IPS-18a (cell line): ENCODE data around the gene FSTL4.

ENCODE experiments used
- H3K27ac ChIP-seq: one replicate; pipeline ENCODE4 v1.5.1; 2013; ENCODE audit warnings: low read length
- H3K27me3 ChIP-seq: one replicate; pipeline ENCODE4 v1.6.1; 2013; ENCODE audit warnings: mild to moderate bottlenecking, low read length; ENCODE audit not compliant: control insufficient read depth, insufficient read depth
- H3K36me3 ChIP-seq: one replicate; pipeline ENCODE4 v1.6.1; 2013; ENCODE audit warnings: low read depth, low read length; ENCODE audit not compliant: control insufficient read depth
- H3K4me1 ChIP-seq: one replicate; pipeline ENCODE4 v1.6.1; 2013; ENCODE audit warnings: low read depth, low read length; ENCODE audit not compliant: control insufficient read depth
- H3K4me3 ChIP-seq: one replicate; pipeline ENCODE4 v1.5.1; 2013; ENCODE audit warnings: low read length
- H3K9ac ChIP-seq: one replicate; pipeline ENCODE4 v1.6.1; 2013; ENCODE audit warnings: mild to moderate bottlenecking, low read length, moderate library complexity
- H3K9me3 ChIP-seq: one replicate; pipeline ENCODE4 v1.6.1; 2013; ENCODE audit warnings: low read depth, low read length; ENCODE audit not compliant: control insufficient read depth

The FSTL4 gene

GRCh38 chr5:133612249-133612860 lies at the start of gene FSTL4:
Gene FSTL4 (minus strand): TSS chr5:133612541.
- peak within 1 kb of the TSS; percentile 59 for H3K4me3 ChIP-seq
- H3K27ac ChIP-seq, result no peak within 1 kb of the TSS
- no peak within 1 kb of the TSS for H3K9ac ChIP-seq

DNA sequence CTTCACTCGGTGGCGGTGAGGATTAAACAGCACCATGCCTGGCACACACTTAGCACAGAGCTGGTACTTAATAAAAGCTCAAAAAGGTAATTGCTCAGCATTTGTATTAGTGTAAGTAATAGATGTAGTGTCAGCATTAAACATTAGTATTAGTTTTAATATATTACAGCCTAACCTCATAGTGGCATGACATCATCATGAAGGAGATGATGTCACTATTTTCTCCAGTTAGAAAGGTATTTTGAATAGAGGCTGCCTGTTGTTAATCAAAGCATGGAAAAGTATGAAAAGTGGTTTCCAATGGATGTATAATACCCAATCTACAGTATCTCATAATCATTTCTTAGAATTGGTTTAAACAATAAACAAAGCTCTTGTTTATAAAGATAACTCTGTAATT lies 49.0 kb upstream of the FSTL4 start:
- no peaks in the 10 kb centered on the region for H3K27me3 ChIP-seq
- no peak overlapping the region for H3K27ac ChIP-seq
- no peaks in the 10 kb centered on the region for H3K4me1 ChIP-seq
- H3K9me3 ChIP-seq, result no peaks in the 10 kb centered on the region
- H3K9ac ChIP-seq, result no peak overlapping the region
- no peaks in the 10 kb centered on the region for H3K36me3 ChIP-seq
- H3K4me3 ChIP-seq, result no peak overlapping the region

More at GRCh38 chr5:133612249-133612860, at the start of gene FSTL4:
- peaks cover 8% of the 10 kb centered on the region for H3K4me1 ChIP-seq
- H3K27me3 ChIP-seq, result peaks cover 70% of the 10 kb centered on the region
- no peaks in the 10 kb centered on the region for H3K36me3 ChIP-seq
- H3K9me3 ChIP-seq, result no peaks in the 10 kb centered on the region

DNA sequence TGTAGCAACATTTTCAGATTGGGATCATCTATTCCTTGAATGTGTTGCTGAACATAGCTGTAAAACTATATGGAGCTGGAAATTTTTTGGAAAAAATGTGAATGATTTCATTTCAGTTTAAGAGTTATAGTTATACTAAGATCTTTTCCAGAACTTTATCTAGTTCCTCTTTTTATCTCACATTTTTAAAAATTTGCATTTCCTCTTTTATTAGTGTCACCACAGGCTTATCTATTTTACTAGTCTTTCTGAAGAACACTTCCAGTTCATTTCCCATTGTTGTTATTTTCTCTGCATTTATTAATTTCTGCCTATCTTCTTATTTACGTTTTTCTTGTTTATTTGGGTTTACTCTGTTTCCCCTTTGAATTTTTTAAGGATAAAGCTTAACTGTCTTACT lies 46.0 kb upstream of the FSTL4 start:
- no peaks in the 10 kb centered on the region for H3K9me3 ChIP-seq
- H3K4me3 ChIP-seq, result no peak overlapping the region
- H3K4me1 ChIP-seq, result no peaks in the 10 kb centered on the region
- H3K9ac ChIP-seq, result no peak overlapping the region
- no peak overlapping the region for H3K27ac ChIP-seq
- H3K27me3 ChIP-seq, result no peaks in the 10 kb centered on the region
- no peaks in the 10 kb centered on the region for H3K36me3 ChIP-seq

- Histone ChIP-seq H3K9me3 (no peaks in the 10 kb centered on the region), H3K4me3 (no peak overlapping the region), H3K36me3 (no peaks in the 10 kb centered on the region), H3K27me3 (no peaks in the 10 kb centered on the region), H3K9ac (no peak overlapping the region), H3K27ac (no peak overlapping the region), H3K4me1 (no peaks in the 10 kb centered on the region)
These were observed 44.7 kb upstream of the FSTL4 start for GRCh38 chr5:133657036-133657435.

- Histone ChIP-seq H3K4me3 (no peak overlapping the region), H3K27ac (no peak overlapping the region), H3K4me1 (no peaks in the 10 kb centered on the region), H3K9ac (no peak overlapping the region), H3K36me3 (no peaks in the 10 kb centered on the region), H3K27me3 (no peaks in the 10 kb centered on the region), H3K9me3 (no peaks in the 10 kb centered on the region)
These were observed 43.6 kb upstream of the FSTL4 start for GRCh38 chr5:133655966-133656365.

GRCh38 chr5:133653760-133654049 lies 41.4 kb upstream of the FSTL4 start:
- H3K4me1 ChIP-seq, result no peaks in the 10 kb centered on the region
- H3K9ac ChIP-seq, result no peak overlapping the region
- H3K9me3 ChIP-seq, result no peaks in the 10 kb centered on the region
- no peak overlapping the region for H3K4me3 ChIP-seq
- H3K27me3 ChIP-seq, result no peaks in the 10 kb centered on the region
- no peak overlapping the region for H3K27ac ChIP-seq
- no peaks in the 10 kb centered on the region for H3K36me3 ChIP-seq

GRCh38 chr5:133652951-133653759 lies 40.8 kb upstream of the FSTL4 start:
- Histone ChIP-seq H3K9me3 (no peaks in the 10 kb centered on the region), H3K4me3 (no peak overlapping the region), H3K4me1 (no peaks in the 10 kb centered on the region), H3K27me3 (no peaks in the 10 kb centered on the region), H3K27ac (no peak overlapping the region), H3K9ac (no peak overlapping the region), H3K36me3 (no peaks in the 10 kb centered on the region)

- Histone ChIP-seq H3K27me3 (no peaks in the 10 kb centered on the region), H3K4me1 (no peaks in the 10 kb centered on the region), H3K36me3 (no peaks in the 10 kb centered on the region), H3K9me3 (no peaks in the 10 kb centered on the region), H3K4me3 (no peak overlapping the region), H3K9ac (no peak overlapping the region), H3K27ac (no peak overlapping the region)
These were observed 31.9 kb upstream of the FSTL4 start for GRCh38 chr5:133644000-133644865.

DNA sequence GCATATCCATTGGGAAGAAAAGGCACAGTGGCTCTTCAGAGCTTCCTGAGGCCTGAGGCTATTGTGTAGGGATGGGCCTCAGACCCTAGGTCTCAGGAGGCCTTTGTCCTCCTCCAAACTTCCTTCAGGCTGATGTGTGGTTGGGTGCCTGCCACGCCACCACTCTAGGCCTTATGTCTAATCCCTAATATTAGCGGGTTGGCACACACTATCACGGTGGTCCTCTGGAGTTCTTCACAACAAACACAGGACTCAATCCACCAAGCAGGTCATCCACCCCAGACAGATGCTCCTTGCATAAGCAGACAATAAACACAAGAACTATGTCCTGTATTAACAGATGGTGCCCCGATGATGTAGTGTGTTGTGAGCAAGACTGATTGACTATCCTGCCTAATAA lies 31.0 kb upstream of the FSTL4 start:
- Histone ChIP-seq H3K27me3 (no peaks in the 10 kb centered on the region), H3K9ac (no peak overlapping the region), H3K27ac (no peak overlapping the region), H3K9me3 (no peaks in the 10 kb centered on the region), H3K36me3 (no peaks in the 10 kb centered on the region), H3K4me3 (no peak overlapping the region), H3K4me1 (no peaks in the 10 kb centered on the region)

DNA sequence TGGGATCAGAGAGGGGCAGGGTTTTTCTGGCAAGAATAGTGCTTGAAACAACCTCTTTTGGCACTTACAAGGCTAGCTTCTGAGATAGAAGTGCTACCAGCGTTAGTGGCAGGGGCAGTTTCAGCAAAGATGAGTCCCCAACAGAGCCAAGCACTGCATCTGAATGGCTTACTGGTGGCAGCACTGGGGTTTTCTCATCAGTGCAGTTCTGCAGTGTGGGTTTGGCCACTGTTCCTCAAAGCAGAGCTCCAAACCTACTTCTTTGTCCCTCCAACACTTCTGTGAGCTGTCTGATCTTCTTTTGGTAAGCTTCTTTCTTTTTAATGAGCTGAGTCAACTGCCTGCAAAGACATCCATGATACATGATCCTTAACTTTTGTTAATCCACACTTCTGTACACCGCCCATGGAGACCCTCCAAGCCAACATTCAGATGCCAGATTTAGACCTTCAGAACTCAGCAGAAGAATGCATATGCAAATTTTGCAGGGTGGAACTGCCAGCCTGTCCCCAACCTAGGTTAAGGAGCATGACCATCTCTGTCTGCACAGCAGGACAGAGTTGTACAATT lies 29.9 kb upstream of the FSTL4 start:
- Histone ChIP-seq H3K4me1 (no peaks in the 10 kb centered on the region), H3K36me3 (no peaks in the 10 kb centered on the region), H3K27me3 (no peaks in the 10 kb centered on the region), H3K27ac (no peak overlapping the region), H3K9me3 (no peaks in the 10 kb centered on the region), H3K4me3 (no peak overlapping the region), H3K9ac (no peak overlapping the region)

- H3K27me3 ChIP-seq, result no peaks in the 10 kb centered on the region
- H3K9ac ChIP-seq, result no peak overlapping the region
- no peaks in the 10 kb centered on the region for H3K9me3 ChIP-seq
- H3K36me3 ChIP-seq, result no peaks in the 10 kb centered on the region
- no peak overlapping the region for H3K27ac ChIP-seq
- no peaks in the 10 kb centered on the region for H3K4me1 ChIP-seq
- no peak overlapping the region for H3K4me3 ChIP-seq
These were observed 29.3 kb upstream of the FSTL4 start for GRCh38 chr5:133641683-133642082.
